GM21576 (cell line): ENCODE results near the gene ARPC5.
A peak's percentile ranks its signal among the peaks of the same experiment; 100 is the strongest.
"Not testable (repeated sequence)": the region's sequence is repeated elsewhere in the genome, so short reads cannot be mapped to it uniquely, and the experiment has no call there.

ENCODE experiments used
- ATAC-seq: cut with Tn5 transposase; IDR thresholded peaks from one replicate; pipeline ENCODE4 v1.9.1; 2021; ENCODE audit warnings: mild to moderate bottlenecking, moderate library complexity; ENCODE audit not compliant: unreplicated experiment

Gene ARPC5

DNA sequence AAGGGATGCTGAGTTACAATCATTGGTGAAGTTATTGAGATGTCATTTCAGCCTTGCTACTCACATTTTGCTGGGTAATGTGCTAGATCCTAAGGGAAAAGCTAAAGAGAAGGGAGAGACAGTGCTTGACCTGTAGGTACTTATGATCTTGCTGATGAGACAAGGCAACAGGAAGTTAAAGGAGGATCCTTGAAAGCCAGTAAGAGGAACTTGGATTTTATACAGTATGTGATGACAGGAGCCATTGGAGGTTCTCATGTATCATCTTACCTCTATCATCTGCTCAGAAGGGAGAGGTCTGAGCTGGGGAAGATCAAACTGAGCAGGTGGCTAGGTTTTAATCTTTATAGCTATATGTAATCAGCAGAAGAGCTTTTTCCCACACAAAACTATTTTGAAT lies 11.2 kb upstream of the ARPC5 start:
- ATAC-seq, result no peak

DNA sequence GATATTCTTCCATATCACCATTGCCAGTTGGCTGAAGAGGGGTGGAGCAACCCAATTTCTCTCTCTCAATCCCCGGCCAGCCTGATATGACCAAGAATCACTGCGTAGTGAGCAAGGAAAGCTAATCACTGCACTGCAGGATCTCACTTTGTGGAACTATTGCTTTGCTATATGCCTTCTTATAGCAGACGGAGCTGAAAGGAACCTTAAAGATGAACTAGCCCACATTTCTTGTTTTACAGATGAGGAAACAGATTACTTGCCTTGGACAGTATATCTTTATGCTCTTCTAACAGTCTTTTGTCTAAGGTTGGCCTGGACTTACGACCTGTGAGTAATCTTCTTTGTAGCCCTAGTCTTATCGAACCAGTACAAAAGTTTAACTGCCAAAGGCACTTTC lies 9.9 kb upstream of the ARPC5 start:
- no peak for ATAC-seq

- ATAC-seq, result no peak
Observed at GRCh38 chr1:183642166-183642565, 6.6 kb upstream of the ARPC5 start.

DNA sequence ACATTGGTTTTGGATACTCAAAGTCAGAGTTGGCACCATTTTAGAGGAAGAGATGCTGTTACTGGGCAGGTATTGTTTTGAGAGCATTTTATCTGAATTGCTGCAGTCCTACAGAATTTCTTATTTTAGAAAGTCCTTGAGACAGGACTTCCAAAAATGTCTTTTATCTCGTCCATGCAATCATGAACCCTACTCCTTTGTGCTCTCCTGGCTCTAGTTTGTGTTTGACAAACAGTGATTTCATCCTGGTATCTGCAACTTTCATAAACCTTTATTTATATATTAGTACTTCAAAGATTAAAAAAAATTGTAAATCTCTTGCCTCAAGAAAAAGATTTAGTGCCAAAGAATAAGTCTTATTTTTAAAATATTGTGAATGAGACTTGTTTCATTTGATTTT lies 4.6 kb upstream of the ARPC5 start:
- ATAC-seq, result no peak

DNA sequence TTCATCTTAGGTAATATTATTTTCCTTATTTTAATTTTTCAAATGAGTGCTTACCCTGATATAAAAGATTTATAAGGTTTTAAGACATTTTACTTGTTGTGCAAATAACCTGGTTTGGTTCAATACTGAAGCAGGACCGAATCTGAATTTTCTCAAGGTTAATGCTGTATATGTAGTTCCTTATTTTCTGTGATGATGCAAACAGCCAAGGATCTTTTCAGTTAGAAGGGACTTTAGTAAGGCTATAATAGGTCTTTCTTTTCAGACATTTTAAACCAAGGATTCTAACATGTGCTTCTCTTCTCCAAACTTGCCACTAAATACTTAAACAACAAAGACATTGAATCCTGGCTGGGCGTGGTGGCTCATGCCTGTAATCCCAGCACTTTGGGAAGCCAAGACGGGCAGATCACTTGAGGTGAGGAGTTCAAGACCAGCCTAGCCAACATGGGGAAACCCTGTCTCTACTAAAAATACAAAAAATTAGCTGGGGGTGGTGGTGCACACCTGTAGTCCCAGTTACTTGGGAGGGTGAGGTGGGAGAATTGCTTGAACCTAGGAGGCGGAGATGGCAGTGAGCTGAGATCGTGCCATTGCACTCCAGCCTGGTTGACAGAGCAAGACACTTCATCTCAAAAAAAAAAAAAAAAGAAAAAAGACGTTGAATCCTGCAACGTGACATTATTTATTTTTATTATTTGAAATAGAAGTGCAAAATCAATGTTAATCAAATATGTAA lies 3.2 kb upstream of the ARPC5 start:
- no peak for ATAC-seq

DNA sequence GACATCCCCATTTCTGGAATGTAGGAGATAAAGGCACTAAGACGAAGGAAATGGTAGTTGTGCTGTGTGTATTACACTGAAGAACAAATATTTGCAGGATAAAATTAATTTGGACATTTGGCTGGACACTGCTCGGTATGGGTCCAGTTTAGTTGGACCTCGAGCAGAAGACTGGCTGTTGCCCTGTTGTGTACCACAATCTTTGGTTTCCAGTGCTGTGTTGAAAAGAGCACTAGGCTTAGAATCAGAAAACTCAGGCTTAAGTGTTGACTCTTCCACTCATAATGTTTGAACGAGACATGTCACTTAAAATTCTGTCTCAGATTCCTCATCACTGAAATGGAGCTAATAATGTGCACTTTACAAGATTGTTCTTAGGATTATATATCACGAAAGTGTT lies 1.2 kb upstream of the ARPC5 start:
- ATAC-seq, result no peak

DNA sequence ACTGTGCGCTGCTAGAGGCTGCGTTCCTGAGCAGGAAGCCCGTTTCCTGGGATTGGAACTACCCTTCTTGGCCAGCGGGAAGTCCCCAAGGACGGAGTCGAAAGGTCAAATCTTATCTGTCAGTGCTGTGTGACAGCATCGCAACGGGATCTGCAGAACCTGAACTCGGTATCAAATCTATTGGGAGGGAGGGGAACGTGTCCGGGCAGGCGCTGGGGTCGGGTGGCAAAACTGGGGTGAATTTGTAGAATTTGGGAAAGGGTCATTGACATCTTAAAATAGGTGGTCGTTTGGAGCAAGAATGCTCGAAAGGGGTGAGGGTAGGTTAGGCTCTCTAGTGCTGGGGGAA lies 725 bp upstream of the ARPC5 start:
- no peak for ATAC-seq

- peak; percentile 3 for ATAC-seq
Observed at GRCh38 chr1:183635099-183635605, 431 bp downstream of the ARPC5 start.

- ATAC-seq, result no peak
Observed at GRCh38 chr1:183634429-183635065, 1.0 kb downstream of the ARPC5 start.

- ATAC-seq, result peak; percentile 45
Observed at GRCh38 chr1:183633676-183634343, 1.8 kb downstream of the ARPC5 start.

DNA sequence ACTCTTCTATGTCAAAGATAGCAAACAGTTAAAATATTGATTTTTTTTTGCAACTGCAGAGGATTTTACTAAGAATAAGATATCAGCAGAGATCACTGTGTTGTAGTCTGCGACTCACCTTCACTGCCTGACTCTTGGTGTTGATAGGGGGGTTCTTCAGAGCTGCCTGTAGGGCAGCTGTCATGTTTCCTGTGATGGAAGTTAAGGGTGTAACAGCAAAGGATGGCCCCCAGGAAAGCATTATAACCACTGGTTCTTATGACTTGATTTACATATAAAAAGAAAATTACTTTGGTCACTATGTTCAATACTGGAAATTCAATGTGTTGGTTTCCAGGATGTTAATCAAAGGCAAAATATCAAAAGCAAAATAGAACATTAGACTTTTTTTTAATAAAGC lies 2.6 kb downstream of the ARPC5 start:
- ATAC-seq, result no peak

DNA sequence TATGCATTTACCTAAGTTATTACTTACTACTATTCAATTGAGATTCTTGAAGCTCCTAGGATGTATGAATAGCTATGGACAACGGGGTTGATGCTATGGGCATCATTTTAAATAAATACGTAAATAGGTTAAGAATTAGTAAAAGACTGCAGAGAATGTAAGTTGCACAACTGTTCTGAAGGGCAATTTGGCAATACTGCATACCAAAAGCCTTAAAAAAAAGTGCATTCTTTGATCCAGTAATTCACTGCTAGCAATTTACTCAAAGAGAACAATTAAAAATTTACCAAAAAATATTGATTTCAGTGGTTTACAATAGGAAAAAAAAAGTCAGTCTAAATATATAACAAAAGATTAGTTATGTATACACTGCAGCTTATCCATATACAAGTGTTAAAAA lies 3.5 kb downstream of the ARPC5 start:
- ATAC-seq, result no peak

DNA sequence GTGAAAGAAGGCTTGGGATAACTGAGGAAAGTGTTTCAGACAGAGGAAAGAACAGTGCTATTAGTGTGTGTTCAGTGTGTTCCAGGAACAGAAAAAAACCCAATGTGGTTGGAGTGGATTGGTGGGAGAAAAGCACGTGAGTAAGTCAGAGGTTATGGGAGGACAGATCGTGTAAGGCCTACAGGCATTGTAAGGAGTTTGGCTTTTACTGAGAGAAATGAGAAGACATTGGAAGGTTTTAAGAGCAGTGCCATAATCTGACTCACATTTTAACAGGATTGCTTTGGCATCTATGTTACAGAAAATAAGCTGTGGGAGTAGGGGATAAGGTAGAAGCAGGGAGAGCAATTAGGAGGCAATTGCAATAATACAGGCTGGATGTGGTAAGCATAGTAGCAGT lies 4.8 kb downstream of the ARPC5 start:
- no peak for ATAC-seq

DNA sequence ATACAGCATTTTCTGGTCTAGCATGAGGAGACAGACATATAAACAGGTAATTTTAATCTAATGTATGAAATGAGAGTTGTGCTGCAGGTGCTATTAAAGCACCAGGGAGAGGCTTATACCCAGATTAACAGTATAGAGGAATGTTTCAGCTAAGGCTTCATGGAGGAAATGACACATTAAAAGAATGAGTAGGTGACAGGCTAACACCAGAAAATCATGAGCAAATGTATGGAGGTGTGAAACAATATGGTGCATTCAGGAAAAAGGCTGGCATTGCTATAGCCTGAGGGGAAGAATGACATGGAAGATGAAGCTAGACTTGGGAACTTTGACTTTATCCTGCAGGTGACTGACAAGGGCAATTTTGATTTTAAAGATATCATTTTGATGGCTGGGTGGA lies 7.0 kb downstream of the ARPC5 start:
- ATAC-seq, result no peak

DNA sequence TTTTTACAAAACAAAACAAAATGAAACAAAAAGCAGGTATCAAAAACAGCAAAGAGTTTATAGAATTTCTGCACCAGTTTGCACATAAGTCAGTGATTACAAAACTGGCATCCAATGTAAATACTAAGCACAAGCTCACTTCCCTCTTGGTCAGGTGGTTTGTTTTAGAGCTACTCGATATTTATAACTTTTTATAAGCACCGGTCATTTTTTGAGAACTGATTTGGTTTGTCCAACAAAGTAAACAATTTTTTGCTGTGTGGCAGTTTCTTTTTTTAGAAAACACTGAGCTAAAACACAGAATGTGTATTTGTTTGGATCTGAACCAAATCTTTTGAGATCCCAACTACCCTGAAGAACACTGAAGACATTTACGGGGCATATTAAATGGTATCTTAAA lies 9.3 kb downstream of the ARPC5 start:
- not testable (repeated sequence) for ATAC-seq

DNA sequence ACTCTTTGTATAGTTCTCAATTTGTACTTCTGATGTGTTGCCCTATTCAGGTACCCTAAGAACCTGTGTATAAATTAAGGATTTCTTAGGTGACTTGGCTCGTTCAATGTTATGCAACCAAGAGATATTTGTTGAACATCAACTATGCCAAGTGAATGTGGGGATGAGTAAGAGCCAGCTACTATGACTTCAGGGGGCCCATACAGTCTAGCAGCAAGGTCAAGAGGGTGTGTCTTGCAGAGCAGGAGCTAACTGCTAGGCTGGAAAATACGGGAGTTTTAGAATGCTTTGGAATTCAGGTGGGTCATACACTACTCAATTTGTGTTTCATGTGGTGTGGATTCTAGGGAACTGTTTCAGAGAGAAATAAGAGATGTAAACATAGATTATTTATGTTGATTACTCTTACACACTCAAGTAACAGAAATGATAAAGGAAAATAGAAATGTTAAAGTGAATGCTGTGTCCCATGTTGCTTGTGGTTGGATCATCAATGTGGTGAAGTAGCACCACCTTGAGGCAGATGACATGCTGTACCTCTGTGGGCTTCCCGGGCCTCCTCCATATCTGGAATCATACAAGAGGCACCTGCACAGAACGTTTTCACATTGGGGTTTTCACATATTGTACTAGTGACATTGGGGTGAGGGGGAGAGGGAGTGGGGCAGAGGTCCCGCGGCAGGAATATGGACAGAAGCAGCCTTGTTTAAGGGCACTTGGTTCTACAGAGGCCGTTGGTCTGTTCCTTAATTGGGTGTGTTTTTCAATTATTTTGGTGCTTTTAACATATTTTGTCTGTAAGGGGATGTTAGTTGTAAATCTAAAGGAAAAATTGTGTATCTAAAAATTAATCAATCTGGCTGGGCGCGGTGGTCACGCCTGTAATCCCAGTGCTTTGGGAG lies 12.4 kb downstream of the ARPC5 start:
- ATAC-seq, result peak; percentile 94

GRCh38 chr1:183622013-183622412 lies 13.6 kb downstream of the ARPC5 start:
- ATAC-seq, result no peak

GRCh38 chr1:183620311-183620710 lies 15.3 kb downstream of the ARPC5 start:
- no peak for ATAC-seq

DNA sequence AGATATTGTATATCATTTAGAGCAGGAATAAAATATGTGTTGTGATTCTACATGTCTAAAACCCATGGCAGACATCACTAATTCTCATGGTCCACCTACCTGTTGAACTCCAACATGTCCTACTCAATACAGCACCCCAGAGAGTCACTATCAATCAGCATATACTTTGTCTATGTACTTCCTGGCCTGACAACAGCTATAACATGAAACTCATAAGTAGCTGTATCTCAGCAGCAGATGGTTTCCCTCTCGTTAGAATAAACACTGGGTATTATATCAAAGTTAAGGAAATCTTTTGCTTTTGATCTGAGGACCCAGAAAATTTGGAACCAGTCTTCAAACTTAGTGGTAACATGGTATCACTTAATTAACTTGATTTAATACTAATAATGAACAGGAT lies 15.8 kb downstream of the ARPC5 start:
- no peak for ATAC-seq

DNA sequence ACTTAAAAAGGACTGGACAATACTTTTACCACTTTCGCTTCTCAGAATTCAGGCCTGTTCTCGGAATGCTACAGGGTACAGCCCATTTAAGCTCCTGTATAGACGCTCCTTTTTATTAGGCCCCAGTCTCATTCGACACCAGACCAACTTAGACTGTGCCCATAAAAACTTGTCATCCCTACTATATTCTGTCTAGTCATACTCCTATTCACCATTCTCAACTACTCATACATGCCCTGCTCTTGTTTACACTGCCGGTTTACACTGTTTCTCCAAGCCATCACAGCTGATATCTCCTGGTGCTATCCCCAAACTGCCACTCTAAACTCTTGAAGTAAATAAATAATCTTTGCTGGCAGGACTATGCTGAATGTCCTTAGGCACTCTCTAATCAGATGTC lies 17.4 kb downstream of the ARPC5 start:
- ATAC-seq, result not testable (repeated sequence)

DNA sequence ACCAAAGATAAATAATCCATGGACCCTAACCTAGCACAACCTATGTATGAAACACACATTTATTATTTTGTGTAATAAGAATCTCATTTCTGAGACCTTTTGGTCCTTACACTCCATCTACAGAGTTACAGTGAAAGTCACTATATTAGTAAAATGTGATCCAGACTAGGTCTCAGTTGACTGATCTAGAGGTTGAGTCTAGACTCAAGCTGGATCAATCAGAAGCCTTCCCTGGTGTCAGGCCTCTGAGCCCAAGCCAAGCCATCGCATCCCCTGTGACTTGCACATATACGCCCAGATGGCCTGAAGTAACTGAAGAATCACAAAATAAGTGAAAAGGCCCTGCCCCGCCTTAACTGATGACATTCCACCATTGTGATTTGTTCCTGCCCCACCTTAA lies 22.6 kb downstream of the ARPC5 start:
- ATAC-seq, result not testable (repeated sequence)
